ENCODE data around the gene CALHM4.

CALHM4 gene

GRCh38 chr6:116556814-116557415, 3.4 kb downstream of the CALHM4 start:
- no peaks in the 10 kb centered on the region for H3K36me3 ChIP-seq
- no peak overlapping the region for H3K27ac ChIP-seq
- no peak for TF ChIP-seq CTCF (IDR thresholded peaks at IDR 0.05)
- H3K9me3 ChIP-seq: no peaks in the 10 kb centered on the region
- H3K27me3 ChIP-seq: peaks cover 5% of the 10 kb centered on the region
- H3K4me3 ChIP-seq (ENCODE audit: low read depth in 1 of 2, low read length in 1 of 2): no peak overlapping the region
- peaks cover 0 to 5% of the 10 kb centered on the region in 2 experiments for H3K4me1 ChIP-seq (ENCODE audit: control insufficient read depth in 1 of 2, insufficient read depth in 1 of 2, low read depth in 1 of 2, low read length in 1 of 2)

GRCh38 chr6:116557893-116558292, 4.3 kb downstream of the CALHM4 start:
- Histone ChIP-seq H3K4me3 (ENCODE audit: low read depth in 1 of 2, low read length in 1 of 2) (no peak overlapping the region), H3K27me3 (peaks cover 8% of the 10 kb centered on the region), H3K36me3 (no peaks in the 10 kb centered on the region), H3K27ac (no peak overlapping the region), H3K4me1 (ENCODE audit: control insufficient read depth in 1 of 2, insufficient read depth in 1 of 2, low read depth in 1 of 2, low read length in 1 of 2) (peaks cover 0 to 5% of the 10 kb centered on the region in 2 experiments), H3K9me3 (no peaks in the 10 kb centered on the region)
- no peak for TF ChIP-seq CTCF (IDR thresholded peaks at IDR 0.05)

DNA sequence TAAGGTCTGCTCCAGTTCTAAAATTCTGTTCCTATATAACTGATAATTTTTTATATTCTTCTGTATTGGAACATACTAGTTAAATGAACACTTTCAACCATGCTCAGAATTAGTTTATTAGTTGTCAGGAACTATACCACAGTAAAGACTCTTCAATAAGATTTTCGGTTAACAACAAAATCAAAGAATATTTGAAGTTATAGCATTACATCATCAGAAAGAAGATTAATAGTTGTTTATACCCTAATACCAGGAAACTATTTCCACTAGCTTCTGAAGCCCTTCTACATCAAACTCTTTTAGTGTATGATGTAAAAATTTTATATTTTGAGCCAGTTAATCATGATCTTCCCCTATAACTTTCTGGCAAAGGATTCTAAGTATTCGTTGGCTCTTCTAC, 6.6 kb downstream of the CALHM4 start:
- H3K4me1 ChIP-seq (ENCODE audit: control insufficient read depth in 1 of 2, insufficient read depth in 1 of 2, low read depth in 1 of 2, low read length in 1 of 2): peaks cover 0 to 5% of the 10 kb centered on the region in 2 experiments
- no peak for TF ChIP-seq CTCF (IDR thresholded peaks at IDR 0.05)
- H3K27ac ChIP-seq: no peak overlapping the region
- no peaks in the 10 kb centered on the region for H3K36me3 ChIP-seq
- H3K27me3 ChIP-seq: peaks cover 20% of the 10 kb centered on the region
- no peaks in the 10 kb centered on the region for H3K9me3 ChIP-seq
- no peak overlapping the region for H3K4me3 ChIP-seq (ENCODE audit: low read depth in 1 of 2, low read length in 1 of 2)

DNA sequence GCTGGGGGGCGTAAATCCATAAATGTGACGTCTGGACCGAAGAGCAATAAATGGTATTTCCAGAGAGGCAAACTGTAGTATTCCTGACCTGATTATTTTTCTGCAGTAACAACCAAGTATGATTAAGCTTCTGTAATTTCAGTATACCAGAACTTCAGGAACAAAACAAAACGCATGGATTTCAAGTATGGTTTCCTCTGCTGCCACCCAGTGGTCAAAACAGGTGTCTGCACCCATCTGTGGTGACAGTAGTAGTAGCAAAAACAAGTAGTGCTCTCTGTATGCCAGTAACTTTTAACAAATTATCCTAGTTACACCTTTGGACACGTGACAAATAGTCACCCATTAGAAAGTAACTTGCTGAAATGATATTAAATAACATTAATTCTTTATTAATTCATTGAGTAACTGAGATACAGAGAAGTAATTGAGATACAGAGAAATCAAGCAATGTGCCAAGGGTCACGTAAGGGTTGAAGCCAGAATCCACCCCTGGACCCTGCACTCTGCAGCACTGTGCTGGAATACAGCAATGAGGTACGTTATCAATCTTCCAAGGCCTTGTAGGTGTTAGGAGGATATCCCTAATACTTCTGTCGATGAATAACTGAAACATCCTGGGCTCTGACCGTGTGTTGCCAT, 7.9 kb downstream of the CALHM4 start:
- no peak overlapping the region for H3K4me3 ChIP-seq (ENCODE audit: low read depth in 1 of 2, low read length in 1 of 2)
- TF ChIP-seq CTCF (IDR thresholded peaks at IDR 0.05): peak; percentile 92
- peaks cover 0 to 5% of the 10 kb centered on the region in 2 experiments for H3K4me1 ChIP-seq (ENCODE audit: control insufficient read depth in 1 of 2, insufficient read depth in 1 of 2, low read depth in 1 of 2, low read length in 1 of 2)
- H3K27me3 ChIP-seq: peaks cover 33% of the 10 kb centered on the region
- no peaks in the 10 kb centered on the region for H3K9me3 ChIP-seq
- H3K36me3 ChIP-seq: no peaks in the 10 kb centered on the region
- no peak overlapping the region for H3K27ac ChIP-seq

DNA sequence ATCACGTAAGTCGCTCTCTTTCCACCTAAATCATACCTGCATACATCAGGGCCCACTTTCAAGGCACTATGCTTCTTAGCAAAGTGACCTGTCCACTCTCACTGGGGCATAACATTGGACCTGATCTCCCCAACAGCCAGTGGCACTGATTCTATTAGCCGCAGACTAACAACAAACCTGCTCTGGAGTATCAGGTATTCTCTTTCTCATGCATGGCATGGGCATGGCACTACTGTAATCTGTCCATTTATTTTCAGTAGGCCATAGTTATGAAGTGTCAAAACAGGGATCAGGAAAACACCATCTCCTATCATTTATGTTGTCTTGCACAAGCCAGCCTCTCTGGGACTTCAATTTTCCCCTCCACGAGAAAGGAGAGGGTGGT, 8.5 kb downstream of the CALHM4 start:
- no peak for TF ChIP-seq CTCF (IDR thresholded peaks at IDR 0.05)

More for the DNA sequence above, 8.5 kb downstream of the CALHM4 start:
- no peaks in the 10 kb centered on the region for H3K36me3 ChIP-seq
- peaks cover 37% of the 10 kb centered on the region for H3K27me3 ChIP-seq
- H3K4me1 ChIP-seq (ENCODE audit: control insufficient read depth in 1 of 2, insufficient read depth in 1 of 2, low read depth in 1 of 2, low read length in 1 of 2): peaks cover 0 to 5% of the 10 kb centered on the region in 2 experiments
- no peak overlapping the region for H3K27ac ChIP-seq
- no peak overlapping the region for H3K4me3 ChIP-seq (ENCODE audit: low read depth in 1 of 2, low read length in 1 of 2)
- H3K9me3 ChIP-seq: no peaks in the 10 kb centered on the region
